SK-N-MC (cell line): ENCODE results near the gene HPDL.
"Not testable (repeated sequence)": the region's sequence is repeated elsewhere in the genome, so short reads cannot be mapped to it uniquely, and the experiment has no call there.

ENCODE experiments used
- DNase-seq: peaks from one replicate; pipeline ENCODE4 v3.0.0-alpha.2; 2011; ENCODE audit warnings: low read depth, low spot score
- H3K27ac ChIP-seq: fragments of 200-600 bp; sonication (generic); 2 replicates; pipeline ENCODE4 v1.5.1; 2016; ENCODE audit warnings: mixed run types
- H3K36me3 ChIP-seq: fragments of 200-600 bp; sonication (generic); 2 replicates; pipeline ENCODE4 v1.6.1; 2017; ENCODE audit warnings: antibody characterized with exemption, low read length, mixed read lengths; ENCODE audit not compliant: insufficient read depth
- H3K4me3 ChIP-seq: fragments of 200-600 bp; sonication (generic); 2 replicates; pipeline ENCODE4 v1.5.1; 2016
- H3K9ac ChIP-seq: fragments of 200-600 bp; sonication (generic); 2 replicates; pipeline ENCODE4 v1.8.0; 2017; ENCODE audit warnings: mixed run types, mixed read lengths; ENCODE audit not compliant: insufficient read length
- H3K9me3 ChIP-seq: fragments of 200-600 bp; sonication (generic); 2 replicates; pipeline ENCODE4 v1.6.1; 2017; ENCODE audit warnings: low read depth, mild to moderate bottlenecking, antibody characterized with exemption, low read length, moderate library complexity, mixed read lengths
- EZH2 ChIP-seq: fragments of 200-600 bp; sonication (generic); IDR thresholded peaks from one replicate; pipeline ENCODE4 v1.6.1; 2017; ENCODE audit warnings: antibody characterized with exemption
- FOXP2 ChIP-seq: optimal IDR thresholded peaks from 2 replicates; pipeline ENCODE3; 2011; ENCODE audit warnings: mild to moderate bottlenecking, moderate library complexity; ENCODE audit not compliant: insufficient read depth; ENCODE audit errors: extremely low read length, control extremely low read depth
- POLR2AphosphoS5 ChIP-seq: IDR thresholded peaks from 2 replicates; pipeline ENCODE4 v1.6.1; 2012; ENCODE audit warnings: mild to moderate bottlenecking, low read depth, low read length, borderline replicate concordance

HPDL gene

DNA sequence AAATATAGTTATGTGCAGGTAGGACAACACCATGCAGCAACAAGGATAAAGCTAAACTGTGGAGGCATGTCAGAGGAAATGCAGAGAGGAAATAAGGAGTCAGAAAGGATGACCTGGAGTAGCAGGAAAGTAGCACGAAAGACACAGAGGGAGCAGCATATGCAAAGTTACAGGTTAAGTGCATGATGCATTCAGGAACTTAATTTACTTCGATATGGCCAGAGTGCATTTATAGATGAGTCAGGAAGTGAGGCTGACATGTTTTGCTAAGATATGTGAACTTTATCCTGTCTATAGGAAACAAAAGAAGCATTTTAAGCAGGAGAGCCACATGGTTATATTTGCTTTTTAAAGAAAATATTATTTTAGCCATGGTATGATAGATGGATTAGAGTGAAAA, 29.0 kb downstream of the HPDL start:
- H3K9ac ChIP-seq: no peak overlapping the region
- TF ChIP-seq FOXP2 (no peak), EZH2 (no peak), POLR2AphosphoS5 (no peak)
- H3K36me3 ChIP-seq: no peaks in the 10 kb centered on the region
- no peak overlapping the region for H3K4me3 ChIP-seq
- H3K9me3 ChIP-seq: no peaks in the 10 kb centered on the region
- H3K27ac ChIP-seq: no peak overlapping the region
- no peak for DNase-seq

- H3K27ac ChIP-seq: no peak overlapping the region
- TF ChIP-seq POLR2AphosphoS5 (no peak), FOXP2 (no peak), EZH2 (no peak)
- no peaks in the 10 kb centered on the region for H3K36me3 ChIP-seq
- no peaks in the 10 kb centered on the region for H3K9me3 ChIP-seq
- H3K9ac ChIP-seq: no peak overlapping the region
- no peak overlapping the region for H3K4me3 ChIP-seq
- no peak for DNase-seq
Measured at GRCh38 chr1:45356186-45356585, 29.5 kb downstream of the HPDL start.

DNA sequence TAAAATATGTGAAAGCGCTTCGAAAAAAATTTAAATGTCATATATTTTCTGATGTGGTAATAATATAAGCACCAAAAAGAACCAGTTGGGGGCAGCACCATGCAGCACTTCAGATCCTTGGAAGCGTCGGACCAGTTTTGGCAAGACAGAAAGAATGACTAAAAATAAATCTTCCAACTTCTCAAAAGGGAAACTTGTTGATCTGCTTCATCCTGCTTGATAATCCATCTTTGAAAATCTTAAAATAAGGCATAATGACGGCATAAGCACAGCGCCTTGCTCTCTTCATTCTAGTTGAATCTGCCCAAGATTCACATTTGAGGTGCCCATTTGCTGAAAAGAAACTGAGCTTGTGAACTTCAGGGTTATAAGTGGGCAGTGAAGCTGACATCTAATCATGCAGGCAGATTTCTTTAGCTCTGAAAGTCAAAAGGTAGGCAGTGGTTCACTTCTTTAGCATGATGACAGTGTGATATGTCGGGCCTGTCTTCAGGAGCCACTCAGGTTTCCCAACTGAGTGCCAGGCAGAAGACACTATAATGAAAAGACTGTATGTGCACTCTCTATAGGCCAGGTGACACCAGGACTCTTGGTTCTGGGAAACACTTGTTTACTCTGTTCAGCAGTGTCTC, 33.3 kb downstream of the HPDL start:
- H3K27ac ChIP-seq: no peak overlapping the region
- H3K36me3 ChIP-seq: no peaks in the 10 kb centered on the region
- H3K9ac ChIP-seq: no peak overlapping the region
- H3K4me3 ChIP-seq: 0 out of 2 replicates have a peak overlapping the region, but pooled peaks have one; percentile 20
- TF ChIP-seq EZH2 (no peak), POLR2AphosphoS5 (no peak), FOXP2 (no peak)
- peak; percentile 50 for DNase-seq
- no peaks in the 10 kb centered on the region for H3K9me3 ChIP-seq

DNA sequence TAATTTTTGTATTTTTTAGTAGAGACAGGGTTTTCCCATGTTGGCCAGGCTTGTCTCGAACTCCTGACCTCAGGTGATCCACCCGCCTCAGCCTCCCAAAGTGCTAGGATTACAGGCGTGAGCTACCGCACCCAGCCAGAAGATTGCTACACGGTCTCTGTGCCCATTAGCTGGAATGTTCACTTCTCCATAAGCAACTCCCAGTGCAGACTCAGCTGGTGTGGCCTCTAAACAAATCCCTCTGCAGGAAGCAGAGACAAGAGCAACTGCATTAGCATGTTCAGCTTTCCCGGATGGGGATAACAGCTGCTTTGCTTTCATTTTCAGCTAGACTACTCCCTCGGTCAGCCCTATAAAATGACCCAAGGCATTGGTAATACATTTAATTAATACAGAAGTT, 34.3 kb downstream of the HPDL start:
- H3K4me3 ChIP-seq, H3K9me3 ChIP-seq, H3K27ac ChIP-seq, H3K9ac ChIP-seq, DNase-seq, H3K36me3 ChIP-seq: not testable (repeated sequence)

- no peak for TF ChIP-seq EZH2
- no peak for TF ChIP-seq POLR2AphosphoS5
- H3K27ac ChIP-seq: no peak overlapping the region
Measured at GRCh38 chr1:45364294-45364693, 37.6 kb downstream of the HPDL start.

DNA sequence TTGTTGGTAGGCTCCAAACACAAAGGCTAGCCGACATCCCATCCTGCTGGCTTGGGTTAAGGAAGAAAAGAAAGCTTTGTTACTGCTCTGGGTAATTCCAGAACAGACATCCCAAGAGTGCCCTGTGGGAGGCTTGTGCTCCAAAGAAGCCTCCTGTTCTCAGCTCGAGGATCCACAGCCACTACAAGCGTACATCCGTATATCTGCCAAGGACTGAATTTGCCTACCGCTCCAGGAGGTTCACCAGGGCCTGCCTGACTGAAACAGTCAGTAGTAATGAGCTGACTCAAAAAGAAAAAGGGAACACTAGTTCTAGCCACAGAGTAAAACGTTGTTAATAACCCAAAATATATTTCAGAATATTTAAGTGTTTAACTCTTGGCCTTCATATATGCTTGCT, 38.4 kb downstream of the HPDL start:
- Histone ChIP-seq H3K36me3 (no peaks in the 10 kb centered on the region), H3K9ac (no peak overlapping the region), H3K9me3 (no peaks in the 10 kb centered on the region), H3K4me3 (no peak overlapping the region), H3K27ac (no peak overlapping the region)
- no peak for TF ChIP-seq POLR2AphosphoS5
- TF ChIP-seq FOXP2: no peak
- TF ChIP-seq EZH2: no peak
- DNase-seq: no peak

More at GRCh38 chr1:45364294-45364693, 37.6 kb downstream of the HPDL start:
- Histone ChIP-seq H3K9me3 (no peaks in the 10 kb centered on the region), H3K4me3 (no peak overlapping the region), H3K36me3 (no peaks in the 10 kb centered on the region), H3K9ac (no peak overlapping the region)
- DNase-seq: no peak

GRCh38 chr1:45370575-45370974, 43.9 kb downstream of the HPDL start:
- H3K9ac ChIP-seq: no peak overlapping the region
- no peak overlapping the region for H3K4me3 ChIP-seq
- DNase-seq: no peak
- no peaks in the 10 kb centered on the region for H3K36me3 ChIP-seq
- no peak overlapping the region for H3K27ac ChIP-seq
- no peak for TF ChIP-seq FOXP2
- no peak for TF ChIP-seq EZH2
- no peak for TF ChIP-seq POLR2AphosphoS5
- H3K9me3 ChIP-seq: no peaks in the 10 kb centered on the region

DNA sequence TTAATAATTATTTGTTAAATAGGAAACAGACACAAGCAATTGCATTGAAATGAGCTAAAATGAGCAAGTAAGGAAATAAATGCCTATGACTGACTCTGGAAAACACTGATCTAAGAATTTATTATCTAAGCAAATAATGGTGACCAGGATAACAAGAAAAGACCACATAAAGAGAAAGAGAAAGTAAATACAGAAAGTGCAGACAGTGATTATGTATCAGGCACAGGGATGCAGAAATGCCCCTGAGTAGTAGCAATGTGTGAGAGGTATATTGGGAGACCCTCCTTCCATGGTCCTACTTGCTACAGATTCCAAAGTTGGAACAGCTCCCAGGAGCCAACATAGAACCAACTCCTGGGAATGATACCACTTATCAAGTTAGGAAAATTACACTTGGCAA, 46.9 kb downstream of the HPDL start:
- no peak overlapping the region for H3K9ac ChIP-seq
- TF ChIP-seq FOXP2 (no peak), POLR2AphosphoS5 (no peak), EZH2 (no peak)
- H3K9me3 ChIP-seq: no peaks in the 10 kb centered on the region
- H3K36me3 ChIP-seq: no peaks in the 10 kb centered on the region
- H3K4me3 ChIP-seq: no peak overlapping the region
- DNase-seq: no peak
- no peak overlapping the region for H3K27ac ChIP-seq
